Effector CD8-positive, alpha-beta T cell (primary cell): ENCODE data around the gene CDC42EP4.
"Not testable (repeated sequence)": the region's sequence is repeated elsewhere in the genome, so short reads cannot be mapped to it uniquely, and the experiment has no call there.

Experiments used
- DNase-seq: peaks from one replicate; lab custom pipeline; 2025; lab: John Stamatoyannopoulos, UW

The CDC42EP4 gene

DNA sequence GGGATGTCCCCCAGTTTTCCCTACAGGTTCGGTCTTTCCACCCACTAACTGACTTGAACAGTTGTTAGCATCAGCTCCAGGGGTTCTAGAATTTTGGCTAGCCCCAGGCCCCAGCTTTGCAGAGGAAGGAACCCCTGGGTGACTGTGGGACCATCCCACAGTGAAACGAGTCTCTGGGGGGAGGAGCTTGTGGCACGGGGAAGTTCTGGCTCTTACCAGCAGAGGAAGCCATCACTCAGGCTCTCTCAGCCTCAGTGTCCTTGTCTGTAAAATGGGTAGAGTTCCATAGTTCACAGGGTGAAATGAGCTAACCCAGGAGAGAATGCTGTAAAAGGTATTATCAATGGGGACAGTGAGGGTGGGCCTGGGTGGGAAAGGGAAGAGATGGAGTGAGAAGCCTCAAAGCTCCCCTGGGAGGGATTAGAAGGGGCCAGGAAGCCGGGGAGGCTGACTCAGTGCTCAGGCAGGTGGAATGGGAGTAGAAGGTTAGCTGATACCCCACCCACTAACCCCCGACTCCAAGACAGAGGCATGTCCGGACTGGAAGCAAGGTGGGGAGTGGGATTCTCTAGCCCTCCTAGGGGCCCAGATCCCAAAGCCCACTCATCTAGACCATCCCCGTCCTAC, 30.9 kb upstream of the CDC42EP4 start:
- DNase-seq, result no peak

DNA sequence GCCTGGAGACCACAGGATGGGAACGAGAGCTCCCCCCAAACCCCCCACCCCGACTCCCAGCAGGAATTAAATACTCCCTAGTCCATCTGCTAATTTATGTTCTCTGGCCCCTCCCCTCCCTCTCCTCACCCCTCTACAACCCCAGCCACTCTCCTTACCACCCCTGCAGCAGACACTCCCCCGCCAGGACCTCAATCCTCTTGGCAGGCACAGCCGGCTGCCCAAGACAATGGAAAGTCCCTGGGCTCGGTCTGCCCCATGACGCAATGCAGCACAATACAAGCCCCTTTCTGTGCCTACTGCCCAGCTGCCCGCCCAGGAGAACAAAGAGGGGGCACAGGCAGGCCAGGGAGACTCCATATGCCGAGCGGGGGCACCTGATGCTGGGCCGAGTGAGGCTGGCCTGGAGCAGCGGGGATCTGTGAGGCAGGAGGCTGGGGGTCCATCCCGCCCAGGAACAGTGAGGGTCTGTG, 30.3 kb upstream of the CDC42EP4 start:
- DNase-seq, result no peak

DNA sequence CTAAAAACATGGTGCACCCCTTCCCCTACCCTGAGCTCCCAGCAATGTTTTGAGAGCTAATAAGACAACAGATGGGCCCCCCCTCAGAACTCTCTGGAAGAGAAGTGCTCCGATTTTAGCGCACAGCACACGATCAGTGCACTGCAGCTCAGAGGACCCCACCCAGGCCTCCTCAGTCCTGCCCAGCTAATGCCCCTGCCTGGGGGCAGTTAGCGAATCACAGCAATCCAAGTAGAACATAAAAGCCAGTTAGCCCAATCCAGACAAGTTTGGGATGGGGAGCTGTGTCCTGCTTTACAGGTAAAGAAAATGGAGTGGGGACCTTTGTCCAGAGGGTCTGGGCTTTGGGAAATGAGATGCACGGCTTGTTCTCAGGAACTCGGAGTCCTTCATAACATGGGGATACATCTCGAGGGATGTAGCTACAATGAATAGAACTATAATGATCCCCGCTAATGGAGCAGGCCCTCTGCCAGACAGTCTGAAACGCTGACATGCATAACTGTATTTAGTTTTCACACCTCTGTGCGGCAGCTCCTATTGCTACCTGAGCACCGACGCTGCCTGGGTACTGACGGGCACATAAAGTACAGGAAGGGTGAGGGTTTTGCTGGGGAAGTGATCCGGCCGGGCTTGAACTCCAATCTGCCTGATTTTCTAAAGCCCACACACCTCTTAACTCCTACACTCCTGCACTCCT, 29.7 kb upstream of the CDC42EP4 start:
- no peak for DNase-seq

GRCh38 chr17:73340093-73340596, 28.3 kb upstream of the CDC42EP4 start:
- DNase-seq, result no peak

- DNase-seq, result no peak
Measured at GRCh38 chr17:73338566-73339197, 26.9 kb upstream of the CDC42EP4 start.

- DNase-seq, result no peak
Measured at GRCh38 chr17:73338050-73338521, 26.3 kb upstream of the CDC42EP4 start.

DNA sequence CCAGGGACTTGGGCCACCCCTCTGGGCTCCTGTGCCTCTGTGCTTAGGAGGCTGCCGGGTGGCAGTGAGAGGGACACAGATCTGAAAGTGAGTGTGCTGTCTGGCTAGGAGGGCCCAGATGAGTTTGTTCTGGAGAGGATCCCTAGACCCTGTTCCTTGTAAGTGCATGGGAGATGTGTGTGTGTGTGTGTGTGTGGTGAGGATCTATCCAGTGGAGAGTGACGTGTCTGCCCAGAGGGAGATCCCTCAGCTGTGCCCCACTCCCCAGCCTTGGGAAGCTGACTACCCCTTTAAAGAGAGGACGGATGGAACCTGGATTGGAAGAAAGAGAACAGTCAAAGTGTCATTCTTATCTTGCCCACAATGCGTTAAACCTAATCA, 25.5 kb upstream of the CDC42EP4 start:
- DNase-seq, result no peak

GRCh38 chr17:73336408-73337329, 24.9 kb upstream of the CDC42EP4 start:
- DNase-seq, result no peak

GRCh38 chr17:73335591-73336407, 24.0 kb upstream of the CDC42EP4 start:
- DNase-seq, result no peak

GRCh38 chr17:73334771-73335513, 23.1 kb upstream of the CDC42EP4 start:
- no peak for DNase-seq

DNA sequence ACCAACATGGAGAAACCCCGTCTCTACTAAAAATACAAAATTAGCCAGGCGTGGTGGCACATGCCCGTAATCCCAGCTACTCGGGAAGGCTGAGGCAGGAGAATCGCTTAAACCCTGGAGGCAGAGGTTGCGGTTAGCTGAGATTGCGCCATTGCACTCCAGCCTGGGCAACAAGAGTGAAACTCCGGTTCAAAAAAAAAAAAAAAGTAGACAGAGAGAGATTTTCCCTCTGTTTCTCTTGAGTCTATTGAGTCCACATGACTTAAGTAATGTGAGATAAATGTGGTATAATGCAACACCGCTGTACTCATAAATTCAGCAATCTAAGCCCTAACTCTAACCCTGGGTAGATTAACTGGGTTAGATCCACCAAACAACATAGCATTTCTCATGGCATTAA, 21.6 kb upstream of the CDC42EP4 start:
- DNase-seq, result not testable (repeated sequence)

GRCh38 chr17:73331060-73331459, 19.3 kb upstream of the CDC42EP4 start:
- DNase-seq, result no peak

GRCh38 chr17:73327676-73328075, 15.9 kb upstream of the CDC42EP4 start:
- no peak for DNase-seq

GRCh38 chr17:73325527-73325842, 13.7 kb upstream of the CDC42EP4 start:
- no peak for DNase-seq

- DNase-seq, result no peak
Measured at GRCh38 chr17:73324711-73325526, 13.1 kb upstream of the CDC42EP4 start.

DNA sequence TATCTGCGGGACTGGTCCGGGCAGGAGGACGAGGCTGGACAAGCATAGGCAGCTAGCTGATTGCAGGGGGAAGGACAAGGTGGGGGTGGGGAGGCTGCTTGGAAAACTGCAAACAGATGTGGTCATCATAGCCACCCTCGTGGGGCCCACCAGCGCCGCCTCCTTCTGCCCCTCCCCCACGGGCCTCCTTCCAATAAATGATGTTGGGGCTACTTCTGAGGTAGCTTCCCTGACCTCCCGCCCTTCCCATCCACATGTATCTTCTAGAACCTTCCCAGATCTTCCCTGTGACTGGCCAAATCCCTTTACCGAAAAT, 12.3 kb upstream of the CDC42EP4 start:
- DNase-seq, result no peak

DNA sequence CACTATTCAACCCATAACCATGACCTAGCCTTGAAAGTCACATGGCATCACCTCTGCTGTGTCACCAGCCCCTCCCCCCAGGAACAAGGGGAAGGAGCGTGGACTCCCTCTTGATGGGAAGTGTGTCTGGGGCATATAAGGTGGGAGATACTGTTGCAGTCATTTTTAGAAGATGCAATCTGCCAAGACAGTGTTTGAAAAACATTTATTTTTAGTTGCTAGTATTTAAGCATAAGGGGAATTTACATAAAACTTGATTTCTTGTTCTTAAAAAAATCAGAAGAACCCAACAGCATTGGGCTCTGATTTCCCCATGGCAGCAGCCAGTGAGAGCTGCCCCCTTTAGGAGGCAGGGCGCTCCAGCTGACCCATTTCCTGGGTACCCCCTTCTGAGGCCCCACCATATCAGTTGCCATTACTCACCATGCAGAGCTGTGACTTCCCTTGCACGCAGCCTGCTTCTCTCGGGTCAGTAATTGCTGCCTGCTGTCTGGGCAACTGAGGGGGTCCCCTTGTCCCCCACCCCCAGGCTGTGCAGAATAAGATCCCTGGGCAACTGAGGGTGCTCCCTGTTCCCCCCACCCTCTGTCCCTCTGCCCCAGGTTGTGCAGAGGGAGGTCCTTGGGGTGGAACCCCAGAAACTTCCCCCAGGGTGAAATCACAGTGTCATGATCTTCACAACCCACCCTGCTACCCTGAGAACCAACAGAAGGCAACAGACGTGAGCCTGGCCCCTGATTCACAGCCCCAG, 11.8 kb upstream of the CDC42EP4 start:
- no peak for DNase-seq

GRCh38 chr17:73320601-73321264, 8.9 kb upstream of the CDC42EP4 start:
- DNase-seq, result no peak
